NCI-H2171 (cell line): ENCODE measurements around the gene ARHGAP26.

ENCODE experiments used
- DNase-seq: peaks from one replicate; lab custom pipeline; 2025; lab: John Stamatoyannopoulos, UW

Gene ARHGAP26

DNA sequence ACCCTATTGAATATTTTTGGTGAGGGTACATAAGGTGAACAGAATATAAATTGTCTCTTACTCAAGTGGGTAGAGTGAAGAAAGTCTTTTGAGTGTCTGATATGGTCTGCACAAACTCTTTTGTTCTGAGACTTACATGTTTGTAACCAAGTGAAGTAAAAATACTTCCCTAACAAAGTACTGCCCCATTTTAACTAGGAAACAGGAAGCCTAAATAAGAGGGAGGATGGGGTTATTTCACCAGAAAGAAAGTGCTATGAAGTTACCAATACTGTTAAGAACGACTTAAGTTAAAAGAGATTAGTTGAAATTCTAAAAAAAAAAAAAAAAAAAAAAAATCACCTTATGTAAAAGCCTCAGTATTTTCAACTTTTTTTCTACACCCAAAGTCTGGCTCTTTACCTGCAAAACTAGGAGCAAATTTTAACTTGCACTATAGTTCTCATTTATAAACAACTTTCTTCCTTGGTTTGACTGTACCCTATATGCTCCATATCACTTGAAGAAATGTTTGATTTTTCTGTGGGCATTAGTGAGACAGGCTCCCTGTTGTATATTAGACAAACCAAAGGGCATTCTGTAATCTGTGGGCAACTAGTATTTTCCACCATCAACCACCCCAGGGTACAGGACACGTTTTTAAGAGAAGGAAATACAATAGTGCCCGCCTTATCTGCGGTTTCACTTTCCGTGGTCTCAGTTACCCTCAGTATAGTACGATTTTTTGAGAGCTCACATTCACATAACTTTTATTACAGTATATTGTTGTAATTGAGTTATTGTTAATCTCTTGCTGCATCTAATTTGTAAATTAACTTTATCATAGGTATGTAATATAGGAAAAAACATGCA lies 505.6 kb downstream of the ARHGAP26 start:
- no peak for DNase-seq

DNA sequence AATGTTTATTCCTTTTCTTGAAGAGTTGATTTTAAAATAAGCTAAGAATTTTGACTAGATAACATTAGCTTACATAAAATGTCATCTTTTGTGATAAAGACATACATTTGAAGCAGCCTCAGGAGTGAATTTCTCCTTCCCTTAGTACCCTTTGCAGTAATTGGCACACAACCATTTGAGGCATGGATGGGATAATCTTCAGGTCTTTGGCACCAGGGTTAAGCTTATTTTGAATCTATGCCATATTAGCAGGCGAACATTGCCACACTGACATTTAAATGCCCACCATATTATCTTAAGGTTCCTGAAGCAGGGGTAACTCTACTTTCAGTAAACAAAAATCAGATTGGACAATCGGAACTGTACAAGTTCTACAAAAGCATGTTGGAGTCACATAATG lies 507.4 kb downstream of the ARHGAP26 start:
- DNase-seq = no peak
